AG04450 (cell line): ENCODE data around the gene CA5A. TPM values are rescaled to one million over a fixed set of nuclear protein-coding genes. Genes with fewer than 3 reads are reported as not detected.

ENCODE experiments used
- CTCF ChIA-PET: fragments of 300-600, 350-600 bp; formaldehyde crosslinking; extraction: SDS; loops from one replicate; lab custom pipeline; 2022; ENCODE audit warnings: antibody characterized with exemption, inconsistent platforms; lab: Charles Lee
- POLR2A ChIA-PET: fragments of 350-600 bp; formaldehyde crosslinking; extraction: SDS; loops from one replicate; lab custom pipeline; 2021; ENCODE audit warnings: antibody characterized with exemption, inconsistent platforms; lab: Yijun Ruan, JAX
- DNase-seq: peaks from one replicate; pipeline ENCODE4 v3.0.0-alpha.2; 2011; ENCODE audit warnings: low read depth, low spot score
- H3K27ac ChIP-seq: one replicate; pipeline ENCODE4 v1.5.1; 2012; ENCODE audit warnings: low read depth, low read length, control low read depth
- H3K27me3 ChIP-seq: one replicate; pipeline ENCODE4 v1.6.0; 2012; ENCODE audit warnings: low read length; ENCODE audit not compliant: control insufficient read depth, insufficient read depth
- H3K4me3 ChIP-seq: 2 replicates; pipeline ENCODE4 v1.5.1; 2011; ENCODE audit warnings: mild to moderate bottlenecking, low read depth, low read length, control low read depth
- H3K9me3 ChIP-seq: 2 replicates; pipeline ENCODE4 v1.5.1; 2012; ENCODE audit warnings: low read length; ENCODE audit not compliant: control insufficient read depth, insufficient read depth
- CTCF ChIP-seq: IDR thresholded peaks from 2 replicates; pipeline ENCODE4 v1.5.1; 2011; ENCODE audit warnings: low read depth, low read length, control low read depth, inconsistent platforms
- polyA plus RNA-seq: library from polyadenylated mRNA; depleted of rRNA; stranded (reverse); fragments of >200 nt; gene quantifications from 2 replicates; pipeline ENCODE4 v1.2.3, GENCODE V29; 2011

CA5A gene
- polyA plus RNA-seq, 1 experiment: not detected

DNA sequence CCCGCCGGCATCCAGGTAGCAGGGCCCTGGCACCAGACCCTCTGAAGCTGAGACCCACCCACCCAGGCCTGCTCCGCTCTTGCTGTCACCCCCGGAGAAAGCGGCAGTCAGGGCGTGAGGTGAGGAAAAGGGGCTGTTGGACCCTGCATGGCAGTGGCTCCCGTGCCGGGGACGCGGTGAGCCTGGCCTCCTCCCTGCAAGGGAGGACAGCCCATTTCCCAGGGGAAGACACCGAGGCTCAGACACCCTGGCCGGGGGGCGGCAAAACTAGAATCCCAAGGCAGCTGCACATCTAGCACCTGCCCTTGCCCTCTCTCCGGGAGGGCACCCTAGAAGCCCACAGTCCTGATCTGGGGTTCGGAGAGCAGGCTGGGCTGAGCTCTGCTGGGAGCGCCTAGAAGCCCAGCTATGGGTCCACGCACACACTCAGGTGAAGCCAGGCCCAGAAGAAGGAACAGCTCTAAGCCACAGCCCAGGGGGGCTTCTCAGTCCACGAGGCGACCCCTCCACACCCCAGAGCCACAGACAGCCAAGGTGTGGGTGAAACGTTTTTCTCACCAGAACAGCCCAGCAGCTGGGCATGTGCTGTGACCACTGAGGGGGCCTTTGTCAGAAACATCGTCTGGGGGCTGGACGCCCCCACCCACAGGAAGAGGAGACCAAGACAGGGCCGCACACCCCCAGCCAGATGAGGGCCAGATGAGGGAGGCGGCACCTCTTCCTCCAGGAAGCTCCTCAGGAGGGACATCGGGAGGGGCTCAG is 89.4 kb downstream of the CA5A start:
- TF ChIP-seq CTCF: no peak
- Histone ChIP-seq H3K27me3 (no peaks in the 10 kb centered on the region), H3K27ac (no peak overlapping the region), H3K4me3 (no peak overlapping the region), H3K9me3 (no peaks in the 10 kb centered on the region)
- no peak for DNase-seq
- ChIA-PET POLR2A (no interaction called here), CTCF (interaction anchor here (0.9 to 2.7 kb wide), 5 partner anchors 25 to 77 kb away, joined by 3 to 12 read pairs (median 4); no protein-coding TSS in a partner anchor)

DNA sequence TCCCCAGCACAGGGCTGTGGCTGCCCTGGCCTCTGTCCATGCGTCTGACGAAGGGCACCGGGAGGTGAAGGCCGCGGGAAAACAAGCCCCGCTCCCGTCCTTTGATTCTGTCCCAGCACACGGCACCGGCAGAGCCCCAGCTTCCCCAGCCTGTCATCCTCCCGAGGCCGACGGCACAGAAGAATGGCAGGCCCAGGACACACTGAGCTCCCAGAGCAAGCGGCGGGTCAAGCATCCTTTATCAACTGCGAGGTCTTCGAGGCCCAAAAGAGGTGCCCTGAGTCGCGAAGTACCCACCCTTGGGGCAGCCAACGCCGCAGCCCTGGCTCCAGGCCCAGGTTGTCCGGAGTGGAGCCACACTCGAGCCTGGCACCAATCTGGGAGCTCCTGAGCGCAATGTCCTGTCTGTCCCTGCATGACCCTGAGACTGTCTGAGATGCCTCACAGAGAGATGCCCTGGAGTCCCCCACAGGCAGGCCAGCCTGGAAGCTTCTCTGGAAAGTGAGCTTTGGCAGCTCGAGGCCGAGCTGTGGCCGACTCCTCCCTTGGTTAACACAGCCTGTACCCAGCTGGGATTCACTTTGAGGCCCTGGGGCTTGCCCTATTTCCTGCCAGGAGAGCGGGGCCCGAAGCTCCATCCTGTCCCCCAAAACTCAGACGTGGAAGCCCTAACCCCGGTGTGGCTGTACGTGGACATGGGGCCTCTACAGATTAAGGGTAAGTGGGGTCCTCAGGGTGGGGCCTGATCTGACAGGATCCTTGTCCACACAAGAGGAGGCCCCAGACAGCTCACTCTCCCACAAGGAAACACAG is 90.3 kb downstream of the CA5A start:
- ChIA-PET POLR2A (interaction anchor here (0.5 to 0.6 kb wide), 2 partner anchors 23 to 724 kb away, joined by 3 read pairs; partner anchors contain the start of gene ZC3H18), CTCF (interaction anchor here (1.1 to 2.7 kb wide), 2 partner anchors 25 to 66 kb away, joined by 5 to 12 read pairs; no protein-coding TSS in a partner anchor)
- no peaks in the 10 kb centered on the region for H3K27me3 ChIP-seq
- TF ChIP-seq CTCF: no peak
- no peaks in the 10 kb centered on the region for H3K9me3 ChIP-seq
- no peak for DNase-seq
- no peak overlapping the region for H3K4me3 ChIP-seq
- H3K27ac ChIP-seq: no peak overlapping the region

- H3K27ac ChIP-seq: peak overlapping the region; percentile 21
- ChIA-PET POLR2A (interaction anchor here (0.5 to 0.6 kb wide), 2 partner anchors 23 to 725 kb away, joined by 3 read pairs; partner anchors contain the start of gene ZC3H18), CTCF (interaction anchor here (2.7 kb wide), 1 partner anchor 66 kb away, joined by 12 read pairs; no protein-coding TSS in a partner anchor)
- H3K9me3 ChIP-seq: no peaks in the 10 kb centered on the region
- no peak for DNase-seq
- no peak for TF ChIP-seq CTCF
- no peaks in the 10 kb centered on the region for H3K27me3 ChIP-seq
- H3K4me3 ChIP-seq: no peak overlapping the region
Observed at GRCh38 chr16:87845213-87845612, 91.1 kb downstream of the CA5A start.

GRCh38 chr16:87844809-87845208 is 91.5 kb downstream of the CA5A start:
- no peak for TF ChIP-seq CTCF
- peak overlapping the region; percentile 21 for H3K27ac ChIP-seq
- CTCF ChIA-PET: no interaction called here
- no peak overlapping the region for H3K4me3 ChIP-seq
- no peaks in the 10 kb centered on the region for H3K9me3 ChIP-seq
- DNase-seq: no peak
- POLR2A ChIA-PET: no interaction called here
- H3K27me3 ChIP-seq: no peaks in the 10 kb centered on the region
